ENCODE results near the gene TBC1D22A. TPM values are rescaled to one million over a fixed set of nuclear protein-coding genes. Genes with fewer than 3 reads are reported as not detected.

Gene TBC1D22A
- polyA plus RNA-seq, 1 experiment, result 19.8 TPM

DNA sequence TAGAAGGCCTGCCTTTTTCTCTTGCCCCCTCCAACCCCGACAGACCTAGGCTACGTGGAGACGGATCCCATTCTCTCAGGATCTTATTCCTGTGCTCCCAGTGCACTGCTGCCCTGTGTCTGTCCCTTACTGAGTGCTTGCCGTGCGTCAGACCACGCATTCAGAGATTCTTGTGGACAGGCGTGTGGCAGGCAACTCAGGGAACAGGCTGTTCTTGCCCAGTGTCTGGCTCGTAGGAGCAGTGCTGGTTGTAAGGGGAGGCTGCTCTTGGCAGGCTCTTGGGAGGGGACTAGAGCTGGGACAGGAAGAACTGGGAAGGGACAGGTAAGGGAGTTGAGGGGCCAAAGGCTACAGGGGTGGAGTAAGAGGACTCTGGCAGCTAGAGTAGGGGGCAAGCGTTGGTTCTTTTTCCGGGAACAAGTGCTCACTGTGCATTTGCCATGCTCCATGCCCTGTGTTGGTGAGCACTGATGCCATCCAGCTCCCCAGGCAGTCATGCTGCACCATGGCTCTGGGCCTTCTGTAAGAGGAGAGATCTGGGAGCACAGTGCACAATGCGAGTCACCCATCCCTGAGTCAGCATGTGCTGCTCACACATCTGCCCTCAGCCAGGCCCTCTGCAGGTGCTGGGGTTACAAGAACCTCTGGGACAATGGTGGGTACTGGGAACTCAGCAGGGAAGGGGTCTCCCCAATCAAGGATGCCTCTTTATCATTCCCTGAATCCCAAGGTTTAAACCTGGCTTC lies 119.1 kb downstream of the TBC1D22A start:
- H3K27ac ChIP-seq (ENCODE audit: low read depth, low read length), result no peak overlapping the region
- POLR2A ChIA-PET, result no interaction called here
- no peak for DNase-seq (ENCODE audit: low read depth, low spot score)
- CTCF ChIA-PET, result no interaction called here
- no peaks in the 10 kb centered on the region for H3K27me3 ChIP-seq (ENCODE audit: control insufficient read depth, insufficient read depth, low read length)
- TF ChIP-seq, protein P1, sequence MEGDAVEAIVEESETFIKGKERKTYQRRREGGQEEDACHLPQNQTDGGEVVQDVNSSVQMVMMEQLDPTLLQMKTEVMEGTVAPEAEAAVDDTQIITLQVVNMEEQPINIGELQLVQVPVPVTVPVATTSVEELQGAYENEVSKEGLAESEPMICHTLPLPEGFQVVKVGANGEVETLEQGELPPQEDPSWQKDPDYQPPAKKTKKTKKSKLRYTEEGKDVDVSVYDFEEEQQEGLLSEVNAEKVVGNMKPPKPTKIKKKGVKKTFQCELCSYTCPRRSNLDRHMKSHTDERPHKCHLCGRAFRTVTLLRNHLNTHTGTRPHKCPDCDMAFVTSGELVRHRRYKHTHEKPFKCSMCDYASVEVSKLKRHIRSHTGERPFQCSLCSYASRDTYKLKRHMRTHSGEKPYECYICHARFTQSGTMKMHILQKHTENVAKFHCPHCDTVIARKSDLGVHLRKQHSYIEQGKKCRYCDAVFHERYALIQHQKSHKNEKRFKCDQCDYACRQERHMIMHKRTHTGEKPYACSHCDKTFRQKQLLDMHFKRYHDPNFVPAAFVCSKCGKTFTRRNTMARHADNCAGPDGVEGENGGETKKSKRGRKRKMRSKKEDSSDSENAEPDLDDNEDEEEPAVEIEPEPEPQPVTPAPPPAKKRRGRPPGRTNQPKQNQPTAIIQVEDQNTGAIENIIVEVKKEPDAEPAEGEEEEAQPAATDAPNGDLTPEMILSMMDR (IDR thresholded peaks at IDR 0.05; ENCODE audit: low read depth, low read length), result no peak
- H3K4me3 ChIP-seq (ENCODE audit: low read depth, low read length), result no peak overlapping the region
- H3K9me3 ChIP-seq (ENCODE audit: control insufficient read depth, insufficient read depth, low read length), result no peaks in the 10 kb centered on the region; the same call in 1 of the 2 replicates

DNA sequence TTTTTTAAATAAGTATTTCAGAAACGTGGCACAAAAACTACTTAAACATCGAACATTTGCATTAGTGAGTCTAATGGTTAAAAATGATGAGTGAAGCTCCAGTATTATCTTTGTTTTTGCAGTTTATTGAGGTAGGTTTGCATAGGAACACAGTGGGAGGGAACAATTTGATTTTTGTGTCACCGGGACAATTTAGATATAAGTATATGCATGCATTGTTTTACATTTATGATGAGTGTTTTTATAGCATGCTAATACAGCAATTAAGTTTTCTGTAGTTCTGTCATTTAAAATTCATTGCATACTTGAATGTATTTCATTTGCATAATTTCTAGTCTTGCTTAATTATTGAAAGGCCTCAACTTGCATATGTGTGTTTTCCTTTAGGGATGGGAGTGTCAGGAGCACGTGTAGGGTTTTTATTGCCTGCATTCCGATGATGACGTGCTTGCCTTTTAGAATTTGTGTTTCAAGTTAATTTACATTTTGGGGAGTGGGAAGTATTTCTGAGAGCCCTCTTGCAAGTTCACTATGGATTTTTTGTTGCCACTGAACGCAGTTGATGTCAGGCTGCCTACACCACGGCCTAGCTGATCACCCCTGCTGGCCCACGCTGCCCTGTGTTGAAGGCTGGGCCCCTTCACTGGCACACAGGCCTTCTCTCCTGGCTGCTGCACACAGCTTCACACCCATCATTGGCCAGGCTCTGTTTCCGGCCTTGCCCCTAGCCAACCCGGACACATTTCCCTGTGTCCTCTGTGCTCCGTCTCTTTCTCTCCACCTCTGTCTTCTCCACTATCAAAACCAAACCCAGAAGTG lies 120.9 kb downstream of the TBC1D22A start:
- TF ChIP-seq, protein P1 (IDR thresholded peaks at IDR 0.05; ENCODE audit: low read depth, low read length), result no peak
- POLR2A ChIA-PET, result no interaction called here
- Histone ChIP-seq H3K4me3 (ENCODE audit: low read depth, low read length) (no peak overlapping the region), H3K9me3 (ENCODE audit: control insufficient read depth, insufficient read depth, low read length) (no peaks in the 10 kb centered on the region; the same call in 1 of the 2 replicates), H3K27me3 (ENCODE audit: control insufficient read depth, insufficient read depth, low read length) (no peaks in the 10 kb centered on the region), H3K27ac (ENCODE audit: low read depth, low read length) (no peak overlapping the region)
- DNase-seq (ENCODE audit: low read depth, low spot score), result no peak
- CTCF ChIA-PET, result interaction anchor here (0.7 kb wide), 1 partner anchor 85 kb away, joined by 3 read pairs; no protein-coding TSS in a partner anchor

DNA sequence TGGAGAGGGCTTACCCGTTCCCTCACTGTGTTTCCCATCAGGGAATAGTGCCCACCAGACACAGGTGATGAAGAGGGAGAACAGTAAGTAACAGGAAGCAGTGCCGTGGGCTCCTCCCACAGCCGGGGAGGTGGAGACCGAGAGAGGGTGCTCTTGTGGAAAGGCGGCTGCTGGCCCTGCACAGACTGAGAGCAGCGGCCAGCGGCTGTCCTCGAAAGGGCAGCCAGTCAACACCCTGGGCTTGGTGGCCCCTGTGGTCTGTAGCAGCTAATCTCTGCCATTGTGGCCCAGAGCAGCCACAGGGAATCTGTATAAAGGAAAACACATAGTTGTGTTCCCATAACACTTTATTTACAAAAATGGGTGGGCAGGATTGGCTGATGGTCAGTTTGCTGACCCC lies 121.9 kb downstream of the TBC1D22A start:
- DNase-seq (ENCODE audit: low read depth, low spot score), result no peak
- Histone ChIP-seq H3K9me3 (ENCODE audit: control insufficient read depth, insufficient read depth, low read length) (no peaks in the 10 kb centered on the region), H3K27me3 (ENCODE audit: control insufficient read depth, insufficient read depth, low read length) (no peaks in the 10 kb centered on the region), H3K4me3 (ENCODE audit: low read depth, low read length) (no peak overlapping the region), H3K27ac (ENCODE audit: low read depth, low read length) (no peak overlapping the region)
- ChIA-PET CTCF (no interaction called here), POLR2A (no interaction called here)
- TF ChIP-seq, protein P1 (IDR thresholded peaks at IDR 0.05; ENCODE audit: low read depth, low read length), result no peak

DNA sequence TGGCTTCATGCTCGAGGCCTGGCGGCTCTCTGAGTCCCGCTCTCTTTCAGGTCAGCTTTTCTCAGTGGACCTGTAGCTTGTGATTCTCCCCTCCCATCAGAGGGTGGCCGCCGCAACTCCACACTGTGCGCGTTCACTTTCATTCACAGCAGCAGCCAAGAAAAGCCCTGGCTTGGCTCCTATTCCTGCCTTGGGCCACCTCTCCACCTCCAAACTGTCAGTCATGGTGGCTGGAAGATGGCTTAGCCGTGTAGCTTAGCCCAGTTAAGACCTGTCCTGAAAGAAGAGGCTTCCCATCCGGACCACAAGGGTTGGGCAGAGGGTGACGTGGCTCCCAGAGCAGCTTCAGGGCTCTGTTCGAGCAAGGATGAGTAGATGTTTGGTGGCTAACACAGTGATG lies 125.5 kb downstream of the TBC1D22A start:
- ChIA-PET CTCF (interaction anchor here (0.9 kb wide), 1 partner anchor 10 kb away, joined by 4 read pairs; no protein-coding TSS in a partner anchor), POLR2A (no interaction called here)
- no peak overlapping the region for H3K4me3 ChIP-seq (ENCODE audit: low read depth, low read length)
- H3K27ac ChIP-seq (ENCODE audit: low read depth, low read length), result no peak overlapping the region
- no peaks in the 10 kb centered on the region for H3K27me3 ChIP-seq (ENCODE audit: control insufficient read depth, insufficient read depth, low read length)
- TF ChIP-seq, protein P1 (IDR thresholded peaks at IDR 0.05; ENCODE audit: low read depth, low read length), result no peak
- DNase-seq (ENCODE audit: low read depth, low spot score), result no peak
- H3K9me3 ChIP-seq (ENCODE audit: control insufficient read depth, insufficient read depth, low read length), result no peaks in the 10 kb centered on the region

DNA sequence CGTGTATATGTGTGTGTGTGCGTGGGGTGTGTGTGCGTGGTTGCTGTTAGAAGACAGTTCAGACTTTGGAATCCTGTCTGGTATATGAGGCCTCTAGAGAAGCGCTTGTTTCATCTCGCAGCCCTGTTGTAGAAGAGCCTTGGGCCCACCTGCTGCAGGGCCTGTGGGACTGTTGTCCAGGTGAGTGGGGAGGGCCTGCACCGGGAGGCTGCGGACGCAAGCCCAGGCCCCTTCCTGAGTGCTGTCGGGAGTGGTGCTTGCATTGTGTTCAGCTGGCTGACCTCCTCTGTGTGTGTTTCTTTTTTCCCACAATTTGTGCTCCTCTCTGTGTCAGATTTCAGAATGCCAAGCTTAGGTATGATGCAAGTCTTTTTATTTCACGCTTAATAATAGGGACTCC lies 128.4 kb downstream of the TBC1D22A start:
- H3K27me3 ChIP-seq (ENCODE audit: control insufficient read depth, insufficient read depth, low read length), result no peaks in the 10 kb centered on the region
- H3K27ac ChIP-seq (ENCODE audit: low read depth, low read length), result no peak overlapping the region
- ChIA-PET POLR2A (no interaction called here), CTCF (interaction anchor here (1.2 kb wide), 1 partner anchor 12 kb away, joined by 4 read pairs; no protein-coding TSS in a partner anchor)
- H3K9me3 ChIP-seq (ENCODE audit: control insufficient read depth, insufficient read depth, low read length), result no peaks in the 10 kb centered on the region
- no peak overlapping the region for H3K4me3 ChIP-seq (ENCODE audit: low read depth, low read length)
- TF ChIP-seq, protein P1 (IDR thresholded peaks at IDR 0.05; ENCODE audit: low read depth, low read length), result no peak
- DNase-seq (ENCODE audit: low read depth, low spot score), result no peak

Measured in AG04450 (cell line).